ENCODE results near the gene KIAA1217. TPM values are rescaled to one million over a fixed set of nuclear protein-coding genes. Genes with fewer than 3 reads are reported as not detected.
"Not testable (repeated sequence)": the region's sequence is repeated elsewhere in the genome, so short reads cannot be mapped to it uniquely, and the experiment has no call there.

Gene KIAA1217
- polyA plus RNA-seq, 3 donors: not detected

DNA sequence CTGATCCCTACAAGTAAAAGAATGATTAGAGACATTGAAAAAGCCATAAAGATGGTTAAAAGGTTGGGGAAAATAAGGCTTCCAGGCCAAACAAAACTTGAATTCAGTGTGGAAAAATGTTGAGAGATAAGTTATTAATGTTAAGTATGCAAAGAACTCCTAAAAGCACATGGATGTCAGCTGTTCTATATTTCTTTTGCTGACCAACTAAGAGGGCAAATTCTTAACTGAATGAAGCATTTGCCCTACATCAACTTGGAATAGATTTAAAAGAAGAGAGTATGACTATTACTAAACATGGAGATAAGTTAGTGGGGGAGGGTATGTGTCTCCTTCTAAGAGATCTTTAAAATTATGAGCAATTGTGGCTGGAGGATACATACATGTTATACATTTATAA lies 124.8 kb downstream of the KIAA1217 start:
- Histone ChIP-seq H3K9me3 (replicated peaks in 1 of 2; ENCODE audit: control insufficient read depth in 1 of 2, insufficient read depth in 1 of 2, low read length in 2 of 2) (no peaks in the 10 kb centered on the region), H3K4me2 (replicated peaks; ENCODE audit: extremely low read depth, low read length, poor library complexity, severe bottlenecking) (no peak overlapping the region), H3K9ac (ENCODE audit: insufficient read depth, low read length, poor library complexity, severe bottlenecking) (no peak overlapping the region), H3K4me1 (ENCODE audit: control insufficient read depth in 1 of 2, insufficient read depth in 2 of 2, low read length in 2 of 2) (no peaks in the 10 kb centered on the region), H4K20me1 (ENCODE audit: insufficient read depth, low read length) (no peaks in the 10 kb centered on the region), H3K36me3 (replicated peaks in 1 of 2; ENCODE audit: control insufficient read depth in 1 of 2, insufficient read depth in 2 of 2, low read length in 2 of 2) (no peaks in the 10 kb centered on the region), H2AFZ (ENCODE audit: insufficient read depth, low read depth, low read length, poor library complexity, severe bottlenecking) (no peak overlapping the region), H3K79me2 (ENCODE audit: insufficient read depth, low read length) (no peaks in the 10 kb centered on the region), H3K27me3 (ENCODE audit: control insufficient read depth in 2 of 2, insufficient read depth in 2 of 2, low read length in 2 of 2) (no peaks in the 10 kb centered on the region), H3K27ac (ENCODE audit: low read depth in 1 of 2, low read length in 2 of 2) (no peak overlapping the region), H3K4me3 (replicated peaks in 1 of 3; ENCODE audit: low read depth in 2 of 3, low read length in 3 of 3) (no peak overlapping the region)
- Mint-ChIP-seq H3K4me1 (no peaks in the 10 kb centered on the region), H3K4me3 (no peak overlapping the region), H3K9me3 (peaks cover 0 to 7% (median 2%) of the 10 kb centered on the region in 7 donors), H3K27ac (no peak overlapping the region), H3K36me3 (no peaks in the 10 kb centered on the region), H3K27me3 (ENCODE audit: low read depth in 3 of 3) (peaks cover 0 to 2% (median 2%) of the 10 kb centered on the region in 3 donors)
- TF ChIP-seq, protein P1, sequence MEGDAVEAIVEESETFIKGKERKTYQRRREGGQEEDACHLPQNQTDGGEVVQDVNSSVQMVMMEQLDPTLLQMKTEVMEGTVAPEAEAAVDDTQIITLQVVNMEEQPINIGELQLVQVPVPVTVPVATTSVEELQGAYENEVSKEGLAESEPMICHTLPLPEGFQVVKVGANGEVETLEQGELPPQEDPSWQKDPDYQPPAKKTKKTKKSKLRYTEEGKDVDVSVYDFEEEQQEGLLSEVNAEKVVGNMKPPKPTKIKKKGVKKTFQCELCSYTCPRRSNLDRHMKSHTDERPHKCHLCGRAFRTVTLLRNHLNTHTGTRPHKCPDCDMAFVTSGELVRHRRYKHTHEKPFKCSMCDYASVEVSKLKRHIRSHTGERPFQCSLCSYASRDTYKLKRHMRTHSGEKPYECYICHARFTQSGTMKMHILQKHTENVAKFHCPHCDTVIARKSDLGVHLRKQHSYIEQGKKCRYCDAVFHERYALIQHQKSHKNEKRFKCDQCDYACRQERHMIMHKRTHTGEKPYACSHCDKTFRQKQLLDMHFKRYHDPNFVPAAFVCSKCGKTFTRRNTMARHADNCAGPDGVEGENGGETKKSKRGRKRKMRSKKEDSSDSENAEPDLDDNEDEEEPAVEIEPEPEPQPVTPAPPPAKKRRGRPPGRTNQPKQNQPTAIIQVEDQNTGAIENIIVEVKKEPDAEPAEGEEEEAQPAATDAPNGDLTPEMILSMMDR (IDR thresholded peaks at IDR 0.05): no peak
- intact Hi-C loops (cut with micrococcal nuclease): no loop called here
- DNase-seq: no peak

DNA sequence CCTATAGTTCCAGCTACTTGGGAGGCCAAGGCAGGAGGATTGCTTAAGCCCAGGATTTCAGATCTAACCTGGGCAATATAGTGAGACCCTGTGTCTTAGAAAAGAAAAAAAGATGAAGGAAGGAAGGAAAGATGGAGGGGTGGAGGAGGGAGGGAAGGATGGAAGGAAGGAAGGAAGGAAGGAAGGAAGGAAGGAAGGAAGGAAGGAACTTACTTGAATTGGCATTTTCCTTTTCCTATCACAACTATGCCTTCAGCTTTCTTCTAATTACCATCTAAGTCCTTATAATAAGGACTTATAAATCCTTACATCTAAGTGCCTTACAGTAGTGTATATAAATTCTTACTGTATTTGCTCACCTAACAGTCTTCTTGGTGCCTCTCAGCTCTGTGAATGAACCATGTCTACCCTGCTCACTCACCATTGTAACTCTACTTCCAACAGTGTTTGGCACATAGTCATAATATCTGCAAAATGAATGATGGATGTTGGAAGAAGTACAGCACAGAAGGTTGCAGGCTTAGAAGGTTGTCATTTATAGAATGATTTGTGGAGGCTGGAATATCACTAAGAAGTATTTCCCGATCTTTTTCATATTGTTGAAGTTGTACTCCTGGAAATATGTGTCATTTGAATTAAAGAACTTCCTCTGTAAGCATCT lies 125.5 kb downstream of the KIAA1217 start:
- Histone ChIP-seq H3K9me3 (replicated peaks in 1 of 2; ENCODE audit: control insufficient read depth in 1 of 2, insufficient read depth in 1 of 2, low read length in 2 of 2) (no peaks in the 10 kb centered on the region), H3K27me3 (ENCODE audit: control insufficient read depth in 2 of 2, insufficient read depth in 2 of 2, low read length in 2 of 2) (no peaks in the 10 kb centered on the region), H3K79me2 (ENCODE audit: insufficient read depth, low read length) (no peaks in the 10 kb centered on the region), H3K27ac (ENCODE audit: low read depth in 1 of 2, low read length in 2 of 2) (no peak overlapping the region), H3K36me3 (replicated peaks in 1 of 2; ENCODE audit: control insufficient read depth in 1 of 2, insufficient read depth in 2 of 2, low read length in 2 of 2) (no peaks in the 10 kb centered on the region), H4K20me1 (ENCODE audit: insufficient read depth, low read length) (no peaks in the 10 kb centered on the region), H3K9ac (ENCODE audit: insufficient read depth, low read length, poor library complexity, severe bottlenecking) (no peak overlapping the region), H2AFZ (ENCODE audit: insufficient read depth, low read depth, low read length, poor library complexity, severe bottlenecking) (no peak overlapping the region), H3K4me2 (replicated peaks; ENCODE audit: extremely low read depth, low read length, poor library complexity, severe bottlenecking) (no peak overlapping the region), H3K4me1 (ENCODE audit: control insufficient read depth in 1 of 2, insufficient read depth in 2 of 2, low read length in 2 of 2) (no peaks in the 10 kb centered on the region), H3K4me3 (replicated peaks in 1 of 3; ENCODE audit: low read depth in 2 of 3, low read length in 3 of 3) (no peak overlapping the region)
- WGBS (ENCODE audit: insufficient coverage): no CpG with 5 or more reads among the region's 1 CpG
- TF ChIP-seq, protein P1 (IDR thresholded peaks at IDR 0.05): no peak
- H3K4me3 Mint-ChIP-seq: no peak overlapping the region
- no peaks in the 10 kb centered on the region for H3K4me1 Mint-ChIP-seq
- peaks cover 0 to 2% (median 2%) of the 10 kb centered on the region in 3 donors for H3K27me3 Mint-ChIP-seq (ENCODE audit: low read depth in 3 of 3)
- H3K36me3 Mint-ChIP-seq: no peaks in the 10 kb centered on the region
- peaks cover 0 to 7% (median 2%) of the 10 kb centered on the region in 7 donors for H3K9me3 Mint-ChIP-seq
- intact Hi-C loops (cut with micrococcal nuclease): no loop called here
- no peak overlapping the region for H3K27ac Mint-ChIP-seq
- no peak for DNase-seq

DNA sequence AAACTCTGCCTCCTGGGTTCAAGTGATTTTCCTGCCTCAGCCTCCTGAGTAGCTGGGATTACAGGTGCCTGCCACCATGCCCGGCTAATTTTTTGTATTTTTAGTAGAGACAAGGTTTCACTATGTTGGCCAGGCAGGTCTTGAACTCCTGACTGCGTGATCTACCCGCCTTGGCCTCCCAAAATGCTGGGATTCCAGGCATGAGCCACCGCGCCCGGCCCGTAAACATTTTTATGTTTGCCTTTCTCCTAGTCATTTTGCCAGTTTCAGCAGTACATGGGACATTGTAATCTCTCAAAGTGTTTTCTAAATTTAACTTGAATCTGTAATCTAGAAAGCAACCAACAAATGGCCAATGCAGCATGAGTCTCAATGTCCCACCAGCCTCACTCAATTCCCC lies 128.8 kb downstream of the KIAA1217 start:
- H3K4me2 ChIP-seq (replicated peaks; ENCODE audit: extremely low read depth, low read length, poor library complexity, severe bottlenecking); H3K9me3 ChIP-seq (replicated peaks in 1 of 2; ENCODE audit: control insufficient read depth in 1 of 2, insufficient read depth in 1 of 2, low read length in 2 of 2); H3K79me2 ChIP-seq (ENCODE audit: insufficient read depth, low read length); H3K4me1 ChIP-seq (ENCODE audit: control insufficient read depth in 1 of 2, insufficient read depth in 2 of 2, low read length in 2 of 2); H3K27me3 Mint-ChIP-seq (ENCODE audit: low read depth in 3 of 3); H3K4me3 ChIP-seq (replicated peaks in 1 of 3; ENCODE audit: low read depth in 2 of 3, low read length in 3 of 3); H3K36me3 Mint-ChIP-seq; H3K4me1 Mint-ChIP-seq; H2AFZ ChIP-seq (ENCODE audit: insufficient read depth, low read depth, low read length, poor library complexity, severe bottlenecking); H4K20me1 ChIP-seq (ENCODE audit: insufficient read depth, low read length); H3K4me3 Mint-ChIP-seq; H3K27ac Mint-ChIP-seq; H3K27me3 ChIP-seq (ENCODE audit: control insufficient read depth in 2 of 2, insufficient read depth in 2 of 2, low read length in 2 of 2); H3K9me3 Mint-ChIP-seq; H3K36me3 ChIP-seq (replicated peaks in 1 of 2; ENCODE audit: control insufficient read depth in 1 of 2, insufficient read depth in 2 of 2, low read length in 2 of 2); intact Hi-C loops (cut with micrococcal nuclease); H3K27ac ChIP-seq (ENCODE audit: low read depth in 1 of 2, low read length in 2 of 2); H3K9ac ChIP-seq (ENCODE audit: insufficient read depth, low read length, poor library complexity, severe bottlenecking); DNase-seq: not testable (repeated sequence)
- 80% methylated on average over 1 of the region's 7 CpGs for WGBS (ENCODE audit: insufficient coverage)
